ENCODE measurements around the gene NGEF.

NGEF gene

GRCh38 chr2:232886632-232887031 is 126.4 kb downstream of the NGEF start:
- no peak overlapping the region for H3K4me3 ChIP-seq (ENCODE audit: low read depth, low read length)
- DNase-seq (ENCODE audit: low read depth), result no peak
- in situ Hi-C loops (cut with HindIII; ENCODE audit: low sequenced_read_pairs), result no loop called here
- TF ChIP-seq CTCF (IDR thresholded peaks at IDR 0.05; ENCODE audit: low read depth, low read length, missing control alignments), result no peak

DNA sequence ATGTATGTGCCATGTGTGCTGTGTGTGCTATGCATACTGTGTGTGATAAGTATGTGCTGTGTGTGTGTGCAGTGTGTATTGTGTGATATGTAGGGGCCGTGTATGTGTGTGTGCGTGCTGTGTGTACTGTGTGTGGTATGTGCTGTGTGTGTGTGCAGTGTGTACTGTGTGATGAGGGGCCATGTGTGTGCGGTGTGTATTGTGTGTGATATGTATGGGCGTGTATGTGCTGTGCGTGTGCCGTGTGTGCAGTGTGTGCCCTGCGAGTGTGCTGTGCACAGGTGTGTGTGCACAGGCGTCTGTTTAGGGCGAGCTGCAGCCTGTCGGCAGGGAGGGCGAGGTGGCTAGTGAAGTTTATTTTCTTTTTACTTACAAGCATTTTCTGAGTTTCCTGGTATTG is 126.9 kb downstream of the NGEF start:
- no peak overlapping the region for H3K4me3 ChIP-seq (ENCODE audit: low read depth, low read length)
- DNase-seq (ENCODE audit: low read depth), result no peak
- in situ Hi-C loops (cut with HindIII; ENCODE audit: low sequenced_read_pairs), result no loop called here
- no peak for TF ChIP-seq CTCF (IDR thresholded peaks at IDR 0.05; ENCODE audit: low read depth, low read length, missing control alignments)

DNA sequence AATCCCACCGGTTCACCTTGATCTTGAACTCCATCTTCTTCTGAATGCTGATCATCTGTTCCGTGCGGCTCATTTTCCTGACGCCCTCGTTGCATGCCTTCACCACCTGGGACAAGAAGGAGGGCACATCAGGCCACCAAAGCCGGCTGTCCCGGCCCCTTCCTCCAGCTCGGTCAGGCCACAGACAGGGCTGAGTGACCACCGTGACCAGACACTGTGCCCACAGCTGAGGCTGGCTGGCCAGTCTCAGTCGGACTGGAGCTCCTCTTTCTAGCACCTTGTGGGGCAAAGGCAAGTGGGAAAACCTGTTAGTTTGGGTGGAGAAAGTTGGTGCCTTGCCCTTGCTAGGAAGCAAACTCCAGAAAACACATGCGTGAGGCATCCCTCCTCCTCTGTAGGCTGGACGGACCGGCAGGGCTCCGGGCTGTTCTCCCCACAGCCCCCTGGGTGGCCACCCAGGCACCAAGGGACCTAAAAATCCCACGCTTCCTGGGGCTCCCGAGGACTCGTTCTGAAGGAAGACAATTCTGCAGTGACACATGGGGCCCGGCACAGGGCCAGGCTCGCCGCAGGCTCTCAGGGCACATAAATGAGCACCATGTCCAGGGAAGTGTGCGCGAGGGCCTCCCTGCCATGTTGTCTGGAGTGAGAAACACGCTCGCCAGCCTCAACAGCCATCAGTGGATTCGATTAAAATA is 127.6 kb downstream of the NGEF start:
- in situ Hi-C loops (cut with HindIII; ENCODE audit: low sequenced_read_pairs), result no loop called here
- no peak overlapping the region for H3K4me3 ChIP-seq (ENCODE audit: low read depth, low read length)
- no peak for DNase-seq (ENCODE audit: low read depth)
- TF ChIP-seq CTCF (IDR thresholded peaks at IDR 0.05; ENCODE audit: low read depth, low read length, missing control alignments), result no peak

DNA sequence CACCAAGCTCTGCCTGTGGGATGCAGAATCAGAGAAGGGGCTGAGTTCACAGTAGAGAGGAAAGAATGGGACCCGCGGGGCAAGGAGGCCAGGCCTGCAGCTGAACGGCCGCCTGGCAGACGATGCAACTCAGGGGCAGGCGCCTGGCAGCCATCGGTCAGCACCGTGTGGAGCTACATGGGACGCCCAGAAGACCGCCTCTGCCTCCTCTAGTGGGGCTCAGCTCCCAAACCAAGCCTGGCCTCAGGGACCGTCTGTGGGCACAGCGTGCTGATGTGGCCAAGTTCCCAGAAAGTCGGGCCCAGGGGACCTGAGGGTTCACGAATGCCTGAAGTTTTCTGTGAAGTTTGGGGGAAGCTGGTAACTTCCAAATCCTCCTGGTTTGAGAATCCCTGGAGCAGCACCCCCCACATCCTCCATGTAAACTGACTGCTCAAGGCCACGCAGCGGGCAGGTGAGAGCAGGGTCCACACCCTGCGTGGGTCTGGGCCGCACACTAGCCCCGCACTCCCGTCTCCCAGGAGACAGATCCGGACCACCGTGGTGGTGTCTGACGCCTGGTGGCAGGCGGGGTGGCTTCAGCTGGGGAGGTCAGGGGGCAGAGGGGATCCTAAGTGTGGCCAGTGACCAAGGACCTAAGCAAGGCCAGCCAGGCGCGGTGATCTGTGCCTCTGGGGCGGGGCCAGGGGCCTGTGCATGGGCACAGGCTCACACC is 128.3 kb downstream of the NGEF start:
- H3K4me3 ChIP-seq (ENCODE audit: low read depth, low read length), result no peak overlapping the region
- DNase-seq (ENCODE audit: low read depth), result no peak
- TF ChIP-seq CTCF (IDR thresholded peaks at IDR 0.05; ENCODE audit: low read depth, low read length, missing control alignments), result no peak
- in situ Hi-C loops (cut with HindIII; ENCODE audit: low sequenced_read_pairs), result no loop called here

DNA sequence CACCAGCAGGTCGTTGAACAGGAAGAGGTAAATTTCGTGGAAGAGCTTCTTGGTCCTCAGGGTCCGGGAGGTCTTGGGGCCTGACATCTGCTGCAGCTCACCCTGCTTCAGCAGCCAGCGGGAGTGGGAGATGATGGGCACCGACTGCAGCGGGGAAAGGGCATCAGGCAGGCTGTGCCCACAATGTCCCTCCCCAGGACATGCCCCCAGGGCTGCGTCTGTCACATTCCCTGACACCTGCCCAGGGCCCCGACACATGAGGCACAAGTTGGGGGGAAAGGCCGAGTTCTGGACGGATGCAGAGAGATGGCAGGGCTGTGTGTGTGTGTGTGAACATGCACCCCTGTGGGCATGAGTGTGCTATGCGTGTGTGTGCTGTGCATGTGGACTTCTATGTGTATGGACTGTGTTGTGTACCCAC is 129.0 kb downstream of the NGEF start:
- TF ChIP-seq CTCF (IDR thresholded peaks at IDR 0.05; ENCODE audit: low read depth, low read length, missing control alignments), result no peak
- no peak overlapping the region for H3K4me3 ChIP-seq (ENCODE audit: low read depth, low read length)
- in situ Hi-C loops (cut with HindIII; ENCODE audit: low sequenced_read_pairs), result no loop called here
- no peak for DNase-seq (ENCODE audit: low read depth)

GRCh38 chr2:232883116-232883721 is 129.8 kb downstream of the NGEF start:
- no peak for TF ChIP-seq CTCF (IDR thresholded peaks at IDR 0.05; ENCODE audit: low read depth, low read length, missing control alignments)
- no peak for DNase-seq (ENCODE audit: low read depth)
- H3K4me3 ChIP-seq (ENCODE audit: low read depth, low read length), result no peak overlapping the region
- in situ Hi-C loops (cut with HindIII; ENCODE audit: low sequenced_read_pairs), result no loop called here
